Colonic mucosa (tissue), 4 donors: ENCODE data around the gene CPNE2. TPM values are rescaled to one million over a fixed set of nuclear protein-coding genes. Genes with fewer than 3 reads are reported as not detected.

ENCODE experiments used
- DNase-seq: peaks from one replicate; pipeline ENCODE4 v3.0.0-alpha.2; 2020
- H3K27ac ChIP-seq: fragments of 200-600 bp; one replicate; pipeline ENCODE4 v1.8.0; 2021
- H3K27me3 ChIP-seq: fragments of 200-600 bp; one replicate; pipeline ENCODE4 v1.8.0; 2021
- H3K36me3 ChIP-seq: fragments of 200-600 bp; one replicate; pipeline ENCODE4 v1.8.0; 2021
- H3K4me1 ChIP-seq: fragments of 200-600 bp; one replicate; pipeline ENCODE4 v1.8.0; 2021; ENCODE audit warnings: mild to moderate bottlenecking
- H3K4me3 ChIP-seq: fragments of 200-600 bp; one replicate; pipeline ENCODE4 v1.8.0; 2021
- H3K9ac ChIP-seq, 2 donors: one replicate each; pipeline ENCODE4 v1.7.0; 2013; ENCODE audit warnings: control low read depth in 2 of 2, low read depth in 2 of 2, low read length in 2 of 2
- H3K9me3 ChIP-seq: fragments of 200-600 bp; one replicate; pipeline ENCODE4 v1.8.0; 2021
- intact Hi-C: fragments of 100-400 bp; cut with DNase I; formaldehyde crosslinking; loops from one replicate; pipeline ENCODE4 v1.14.1; 2022
- total RNA-seq, 2 donors: library from RNA; stranded (reverse); fragmentation: NEBNext Ultra II Directional in 1 of 2; extraction: Animal tissue kit (Norgen Biotek cat#: 25700) in 1 of 2; gene quantifications; one replicate each; pipeline ENCODE4 v1.2.1, GENCODE V29; 2021
- TF ChIP-seq, protein P1 (sequence below): fragments of 200-600 bp; IDR thresholded peaks from one replicate; pipeline ENCODE4 v1.8.0; 2022; ENCODE audit warnings: antibody characterized with exemption, mild to moderate bottlenecking
- donor health status: healthy.
- donor health status: DM: no; HTN: no; CAD: no.
- donor health status: DM: no; HTN: no; CAD: no.

Gene CPNE2
- total RNA-seq, 2 donors from 2014 or later, result 38.6 to 53.3 TPM

DNA sequence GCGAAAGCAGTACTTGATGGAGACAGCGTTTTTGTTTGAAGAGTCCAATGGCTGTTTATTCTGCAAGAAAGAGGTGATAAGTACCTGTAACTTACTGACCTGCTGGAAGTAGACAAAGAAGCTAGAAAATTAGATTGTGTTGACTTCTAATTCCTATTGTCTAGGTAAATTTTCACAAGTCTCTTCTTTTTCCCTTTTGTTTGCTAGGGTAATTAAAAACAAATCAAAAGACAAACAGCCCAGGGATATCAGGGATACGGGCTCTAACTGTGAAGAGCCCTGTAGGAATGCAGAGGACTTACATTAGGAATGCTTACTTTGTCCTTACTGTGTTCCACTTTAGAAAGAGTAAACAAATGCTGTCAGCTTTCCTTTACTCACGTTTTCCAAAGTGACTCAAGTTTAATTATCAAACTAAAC lies 86.4 kb downstream of the CPNE2 start:
- H3K9me3 ChIP-seq, result no peaks in the 10 kb centered on the region
- H3K4me1 ChIP-seq, result no peaks in the 10 kb centered on the region
- H3K27me3 ChIP-seq, result no peaks in the 10 kb centered on the region
- no peak for DNase-seq
- TF ChIP-seq, protein P1, sequence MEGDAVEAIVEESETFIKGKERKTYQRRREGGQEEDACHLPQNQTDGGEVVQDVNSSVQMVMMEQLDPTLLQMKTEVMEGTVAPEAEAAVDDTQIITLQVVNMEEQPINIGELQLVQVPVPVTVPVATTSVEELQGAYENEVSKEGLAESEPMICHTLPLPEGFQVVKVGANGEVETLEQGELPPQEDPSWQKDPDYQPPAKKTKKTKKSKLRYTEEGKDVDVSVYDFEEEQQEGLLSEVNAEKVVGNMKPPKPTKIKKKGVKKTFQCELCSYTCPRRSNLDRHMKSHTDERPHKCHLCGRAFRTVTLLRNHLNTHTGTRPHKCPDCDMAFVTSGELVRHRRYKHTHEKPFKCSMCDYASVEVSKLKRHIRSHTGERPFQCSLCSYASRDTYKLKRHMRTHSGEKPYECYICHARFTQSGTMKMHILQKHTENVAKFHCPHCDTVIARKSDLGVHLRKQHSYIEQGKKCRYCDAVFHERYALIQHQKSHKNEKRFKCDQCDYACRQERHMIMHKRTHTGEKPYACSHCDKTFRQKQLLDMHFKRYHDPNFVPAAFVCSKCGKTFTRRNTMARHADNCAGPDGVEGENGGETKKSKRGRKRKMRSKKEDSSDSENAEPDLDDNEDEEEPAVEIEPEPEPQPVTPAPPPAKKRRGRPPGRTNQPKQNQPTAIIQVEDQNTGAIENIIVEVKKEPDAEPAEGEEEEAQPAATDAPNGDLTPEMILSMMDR, result no peak
- H3K27ac ChIP-seq, result no peak overlapping the region
- intact Hi-C loops, result no loop called here
- H3K9ac ChIP-seq, result no peak overlapping the region
- H3K36me3 ChIP-seq, result no peaks in the 10 kb centered on the region
- no peak overlapping the region for H3K4me3 ChIP-seq

DNA sequence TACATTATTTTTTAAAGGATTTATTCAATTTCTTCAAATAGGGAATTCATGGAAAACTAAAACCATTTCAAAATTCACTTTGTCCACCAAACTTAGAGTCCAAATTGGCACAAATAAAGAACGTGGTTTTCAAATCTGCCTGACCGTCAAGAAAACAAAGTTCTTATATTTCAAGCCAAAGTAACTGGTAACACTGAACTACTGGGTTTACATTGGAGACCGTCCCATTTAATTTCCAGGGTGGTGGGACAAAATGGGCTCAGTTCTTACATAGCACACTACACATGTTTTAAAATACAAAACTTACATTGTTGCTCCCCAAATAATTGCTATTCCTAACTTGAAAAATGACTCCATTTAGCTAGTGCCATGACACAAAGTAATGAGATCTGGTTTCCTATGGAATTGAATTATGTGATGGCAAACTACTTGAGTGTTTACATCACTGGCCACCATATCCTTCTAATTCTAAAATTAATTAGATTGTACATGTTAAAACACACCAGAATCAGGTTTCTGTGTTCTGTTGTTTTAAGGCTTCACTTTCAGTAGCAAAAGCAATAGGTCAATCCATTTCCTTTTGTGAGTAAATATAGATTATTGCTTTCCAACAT lies 86.9 kb downstream of the CPNE2 start:
- H3K27me3 ChIP-seq, result no peaks in the 10 kb centered on the region
- no peaks in the 10 kb centered on the region for H3K9me3 ChIP-seq
- no peak overlapping the region for H3K9ac ChIP-seq
- TF ChIP-seq, protein P1, result no peak
- no peak overlapping the region for H3K27ac ChIP-seq
- H3K4me3 ChIP-seq, result no peak overlapping the region
- intact Hi-C loops, result no loop called here
- no peak for DNase-seq
- no peaks in the 10 kb centered on the region for H3K36me3 ChIP-seq
- H3K4me1 ChIP-seq, result no peaks in the 10 kb centered on the region

DNA sequence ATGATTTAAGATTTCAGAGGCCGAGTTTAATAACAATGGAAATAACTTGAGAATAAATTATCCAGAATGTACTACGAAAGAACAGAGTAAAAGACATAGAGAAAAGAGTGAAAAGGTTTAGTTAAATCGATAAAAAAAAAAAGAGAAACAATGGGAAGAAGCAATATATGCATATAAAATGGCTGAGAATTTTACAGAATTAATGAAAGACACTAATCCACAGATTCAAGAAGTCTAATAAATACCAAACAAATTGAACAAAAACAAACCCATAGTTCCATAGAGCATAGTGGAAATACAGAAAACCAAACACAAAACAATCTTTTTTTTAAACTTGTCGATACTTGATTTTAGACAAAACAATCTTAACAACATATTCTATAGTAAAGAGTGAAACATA lies 91.7 kb downstream of the CPNE2 start:
- intact Hi-C loops, result loop anchor here (10.0 kb wide), 1 partner anchor 249 kb away; the partner anchor contains the start of gene HERPUD1
- Histone ChIP-seq H3K36me3 (no peaks in the 10 kb centered on the region), H3K27ac (no peak overlapping the region), H3K4me1 (peaks cover 4% of the 10 kb centered on the region), H3K9me3 (no peaks in the 10 kb centered on the region), H3K27me3 (no peaks in the 10 kb centered on the region), H3K9ac (no peak overlapping the region), H3K4me3 (no peak overlapping the region)
- TF ChIP-seq, protein P1, result no peak
- no peak for DNase-seq

DNA sequence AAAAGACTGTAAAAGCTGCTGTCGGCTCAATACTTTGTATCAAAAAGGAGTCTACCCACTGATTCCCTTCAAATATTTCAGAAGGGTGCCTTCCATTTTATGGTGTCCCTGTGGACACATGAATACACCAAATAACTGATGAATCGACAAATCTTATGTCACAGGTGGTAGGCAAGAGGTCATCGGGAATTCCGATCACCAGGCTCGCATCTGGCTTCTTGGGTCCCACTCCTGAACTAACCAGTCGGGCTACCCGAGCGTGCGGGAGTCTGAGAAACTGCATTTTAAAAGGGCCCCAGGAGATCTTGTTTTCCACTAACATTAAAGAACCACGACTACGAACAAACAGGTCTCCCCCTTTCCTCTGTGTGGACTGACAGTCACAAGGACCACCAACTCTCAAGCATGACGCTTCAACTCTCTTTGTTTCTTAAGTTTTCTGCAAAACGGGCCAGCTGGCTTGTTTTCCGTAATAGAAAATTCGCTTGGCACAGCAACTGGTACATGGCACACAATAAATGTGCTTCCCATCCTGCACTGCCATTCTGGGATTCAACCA lies 92.6 kb downstream of the CPNE2 start:
- TF ChIP-seq, protein P1, result no peak
- no peaks in the 10 kb centered on the region for H3K9me3 ChIP-seq
- no peak for DNase-seq
- H3K27ac ChIP-seq, result peak overlapping the region; percentile 88
- H3K9ac ChIP-seq, result peak overlapping the region; percentile 89 to 95
- no peaks in the 10 kb centered on the region for H3K36me3 ChIP-seq
- intact Hi-C loops, result loop anchor here (10.0 kb wide), 1 partner anchor 250 kb away; the partner anchor contains the start of gene HERPUD1
- peaks cover 4% of the 10 kb centered on the region for H3K4me1 ChIP-seq
- H3K27me3 ChIP-seq, result no peaks in the 10 kb centered on the region
- H3K4me3 ChIP-seq, result peak overlapping the region; percentile 95

DNA sequence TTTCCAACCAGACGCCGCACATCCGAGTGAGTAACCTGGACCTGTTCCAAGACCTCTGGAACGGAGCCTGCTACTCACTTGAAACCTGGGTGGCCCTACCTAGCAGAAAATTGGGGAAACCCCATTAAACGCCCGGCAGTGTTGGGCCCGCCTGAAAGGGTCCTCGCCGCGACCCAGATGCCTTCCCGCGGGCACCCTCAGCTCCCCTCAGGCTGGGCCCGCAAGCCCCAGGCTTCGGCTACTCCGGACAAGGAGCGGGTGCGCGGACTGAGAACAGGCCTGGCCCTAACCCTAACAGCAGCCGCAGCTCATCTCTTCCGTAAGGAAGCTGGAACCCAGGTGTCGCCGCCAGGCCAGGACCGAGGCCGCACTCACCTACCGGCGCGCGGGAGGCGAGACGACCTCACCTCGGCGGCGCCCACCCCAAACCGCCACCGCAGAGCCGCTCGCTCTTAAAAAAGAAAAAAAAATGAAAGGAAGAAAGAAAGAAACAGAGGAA lies 93.1 kb downstream of the CPNE2 start:
- peaks cover 4% of the 10 kb centered on the region for H3K4me1 ChIP-seq
- peak overlapping the region; percentile 88 for H3K27ac ChIP-seq
- TF ChIP-seq, protein P1, result no peak
- peak overlapping the region; percentile 89 to 95 for H3K9ac ChIP-seq
- intact Hi-C loops, result loop anchor here (10.0 kb wide), 1 partner anchor 251 kb away; the partner anchor contains the start of gene HERPUD1
- H3K36me3 ChIP-seq, result no peaks in the 10 kb centered on the region
- no peaks in the 10 kb centered on the region for H3K27me3 ChIP-seq
- H3K4me3 ChIP-seq, result peak overlapping the region; percentile 95
- DNase-seq, result peak; percentile 52
- H3K9me3 ChIP-seq, result no peaks in the 10 kb centered on the region
